Activated CD4-positive, alpha-beta T cell treated with anti-CD3 and anti-CD28 coated beads, Interleukin-2, amount 50 U/mL, for 1 hour (primary cell): ENCODE data around the gene OTOP2.
"Not testable (repeated sequence)": the region's sequence is repeated elsewhere in the genome, so short reads cannot be mapped to it uniquely, and the experiment has no call there.

Source experiments
- DNase-seq: peaks from one replicate; pipeline ENCODE4 v3.0.0-alpha.2; 2020

OTOP2 gene

DNA sequence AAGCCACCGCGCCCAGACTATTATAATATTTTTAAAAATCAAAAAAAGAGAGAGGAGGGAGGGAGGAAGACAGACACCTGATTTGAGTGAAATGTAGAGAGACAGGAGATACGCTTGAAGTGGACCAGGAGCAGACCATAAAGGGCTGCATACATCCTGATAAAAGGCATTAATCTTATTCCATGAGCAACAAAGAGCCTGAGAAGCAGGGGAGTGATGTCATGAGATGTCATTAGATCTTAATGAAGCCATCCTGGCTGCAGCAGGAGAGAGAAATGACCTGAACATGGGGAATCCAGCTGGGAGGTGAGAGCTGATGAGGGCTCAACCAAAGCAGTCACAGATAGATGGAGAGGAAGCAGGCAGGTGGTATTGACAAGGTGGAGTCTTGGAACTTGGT is 53.7 kb downstream of the OTOP2 start:
- no peak for DNase-seq

DNA sequence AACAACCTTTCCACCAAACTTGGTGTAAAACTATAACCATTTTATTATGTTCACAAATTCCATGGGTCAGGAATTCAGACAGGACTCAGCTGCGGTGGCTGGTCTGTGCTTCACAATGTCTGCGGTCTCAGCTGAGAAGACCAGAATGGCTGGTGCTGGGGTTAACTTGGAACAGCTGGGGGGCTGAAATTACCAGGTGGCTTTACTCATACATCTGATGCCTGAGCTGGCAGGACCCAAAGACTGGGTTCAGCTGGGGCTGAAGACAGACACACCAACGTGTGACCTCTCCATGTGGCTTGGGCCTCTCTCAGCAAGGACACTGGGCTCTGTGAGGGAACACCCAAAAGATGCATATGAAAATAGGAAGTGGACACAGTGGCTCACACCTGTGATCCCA is 54.2 kb downstream of the OTOP2 start:
- DNase-seq = no peak

DNA sequence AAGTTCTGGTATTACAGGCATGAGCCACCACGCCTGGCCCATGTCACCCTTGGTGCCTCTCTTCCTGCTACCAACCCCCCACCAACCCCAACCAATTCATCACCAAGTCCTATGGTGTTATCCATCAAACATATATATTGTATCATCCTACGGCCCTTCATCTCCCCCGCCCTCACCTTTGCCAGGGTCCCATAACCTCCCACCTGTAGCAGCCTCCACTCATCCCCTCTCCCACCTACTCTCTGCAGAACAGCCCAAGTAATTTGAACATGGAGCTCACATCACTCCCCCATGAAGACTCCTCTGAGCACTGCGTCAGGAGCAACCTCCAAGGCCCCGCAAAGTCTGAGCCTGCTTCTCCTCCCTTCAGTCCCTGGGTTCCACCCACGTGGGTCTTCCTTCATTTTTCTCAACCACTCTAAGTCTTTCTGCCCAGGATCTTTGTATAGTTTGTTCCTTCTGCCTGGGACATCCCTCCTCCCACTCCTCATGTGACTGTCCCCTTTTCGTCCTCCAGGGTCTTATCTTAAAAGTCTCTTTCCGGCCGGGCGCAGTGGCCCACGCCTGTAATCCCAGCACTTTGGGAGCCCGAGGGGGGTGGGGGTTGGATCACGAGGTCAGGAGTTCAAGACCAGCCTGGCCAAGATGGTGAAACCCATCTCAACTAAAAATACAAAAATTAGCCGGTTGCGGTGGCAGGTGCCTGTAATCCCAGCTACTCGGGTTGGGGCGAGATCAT is 55.5 kb downstream of the OTOP2 start:
- no peak for DNase-seq

DNA sequence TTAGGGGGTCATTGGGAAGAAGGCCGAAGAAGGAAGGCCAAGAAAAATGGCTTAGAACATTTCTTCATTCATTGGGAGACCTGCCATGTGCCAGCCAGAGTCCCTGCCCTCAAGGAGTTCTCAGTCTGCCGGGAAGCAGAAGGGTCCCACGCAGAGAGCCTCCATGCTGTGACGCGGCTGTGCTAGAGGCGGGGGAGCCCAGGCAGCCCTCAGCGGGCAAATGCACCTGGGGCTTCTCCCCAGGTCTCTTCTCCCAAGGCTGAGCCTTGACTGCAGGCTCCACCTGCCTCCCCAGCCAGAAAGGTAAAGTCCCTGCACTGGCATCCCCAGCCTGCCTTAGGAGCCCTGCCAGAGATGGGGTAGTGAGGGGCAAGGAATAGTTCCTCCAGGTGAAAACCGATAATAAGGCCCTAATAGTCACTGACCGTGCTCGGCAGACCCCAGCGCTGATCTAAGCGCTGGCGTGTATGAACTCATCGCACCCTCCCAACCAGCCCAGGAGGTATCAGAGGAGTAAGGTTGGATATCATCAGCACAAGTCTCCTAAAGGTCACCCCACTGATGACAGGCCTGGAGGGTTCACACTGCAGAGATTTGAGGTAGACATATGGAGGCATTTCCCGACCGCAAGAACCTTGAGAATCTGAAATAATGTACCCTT is 57.4 kb downstream of the OTOP2 start:
- no peak for DNase-seq

DNA sequence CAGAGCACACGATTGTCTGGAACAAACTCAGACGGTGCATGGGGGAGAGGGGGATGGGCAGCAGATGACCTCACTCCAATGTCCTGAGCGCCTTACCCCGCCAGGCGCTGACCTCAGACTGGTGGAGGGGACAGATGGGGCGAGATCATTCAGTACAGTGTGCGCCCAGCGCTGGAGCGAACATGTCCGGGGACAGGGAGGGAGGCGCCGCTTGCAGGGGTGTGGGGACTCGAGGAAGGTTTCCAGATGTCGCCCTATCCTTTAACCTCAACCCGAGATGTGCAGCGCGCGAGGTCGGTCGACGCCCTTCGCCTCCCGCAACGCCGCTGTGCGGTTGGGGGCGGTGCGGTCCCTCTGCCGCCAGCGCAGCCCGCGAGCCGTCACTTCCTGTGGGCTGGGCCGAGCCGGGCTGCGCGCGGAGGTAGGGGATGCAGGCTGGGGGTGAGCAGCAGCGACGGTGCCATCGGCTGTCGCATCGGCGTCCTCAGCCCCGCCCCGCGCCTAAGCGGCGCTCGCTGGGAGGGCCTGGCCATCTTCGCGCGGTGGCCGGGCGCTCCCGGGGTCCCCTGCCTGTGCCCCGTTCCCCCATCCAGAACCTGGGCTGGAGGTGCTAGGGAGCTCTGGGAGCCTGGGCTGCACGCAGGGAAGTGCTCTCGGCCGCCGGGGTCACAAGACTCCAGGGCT is 58.0 kb downstream of the OTOP2 start:
- peak; percentile 76 for DNase-seq

DNA sequence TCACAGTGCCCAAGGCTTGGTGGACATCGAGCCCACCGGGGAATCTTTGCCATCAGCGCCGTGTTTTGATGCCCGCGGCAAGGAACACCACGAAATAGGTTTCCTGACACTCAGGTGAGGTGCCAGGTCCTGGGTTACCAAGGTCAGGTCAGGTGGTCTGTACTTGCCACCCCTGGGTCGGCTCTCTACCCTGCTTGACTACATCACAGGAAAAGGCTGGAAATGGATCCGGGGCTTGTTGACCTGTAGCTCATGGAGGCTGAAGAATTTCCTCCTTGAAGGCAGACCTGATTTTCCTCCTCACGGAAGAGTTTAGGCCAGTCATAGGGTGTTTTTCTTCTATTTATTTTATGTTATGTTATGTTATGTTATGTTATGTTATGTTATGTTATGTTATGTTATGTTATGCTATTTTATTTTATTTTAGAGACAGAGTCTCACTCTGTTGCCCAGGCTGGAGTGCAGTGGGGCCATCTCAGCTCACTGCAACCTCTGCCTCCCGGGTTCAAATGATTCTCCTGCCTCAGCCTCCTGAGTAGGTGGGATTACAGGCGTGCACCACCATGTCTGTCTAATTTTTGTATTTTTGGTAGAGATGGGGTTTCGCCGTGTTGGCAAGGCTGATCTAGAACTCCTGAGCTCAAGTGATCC is 58.7 kb downstream of the OTOP2 start:
- DNase-seq = not testable (repeated sequence)
